H9 (cell line): ENCODE results near the gene CDADC1. TPM values are rescaled to one million over a fixed set of nuclear protein-coding genes. Genes with fewer than 3 reads are reported as not detected.

Experiments used
- DNase-seq: peaks from one replicate; pipeline ENCODE4 v3.0.0-alpha.2; 2017
- H2AFZ ChIP-seq: one replicate; pipeline ENCODE4 v1.6.1; 2013; ENCODE audit warnings: mild to moderate bottlenecking, low read length, control low read depth, moderate library complexity
- H2AK5ac ChIP-seq: 2 replicates; pipeline ENCODE4 v1.6.1; 2013; ENCODE audit warnings: low read length, control low read depth, mixed read lengths; ENCODE audit not compliant: insufficient read length
- H2BK120ac ChIP-seq: one replicate; pipeline ENCODE4 v1.6.1; 2013; ENCODE audit warnings: low read depth, mild to moderate bottlenecking, low read length, control low read depth, inconsistent platforms; ENCODE audit not compliant: poor library complexity, severe bottlenecking
- H2BK12ac ChIP-seq: 2 replicates; pipeline ENCODE4 v1.6.1; 2013; ENCODE audit warnings: low read length, control low read depth, mixed read lengths, low read depth; ENCODE audit not compliant: insufficient read length
- H2BK15ac ChIP-seq: 2 replicates; pipeline ENCODE4 v1.6.1; 2013; ENCODE audit warnings: low read depth, low read length, control low read depth
- H2BK20ac ChIP-seq: one replicate; pipeline ENCODE4 v1.6.1; 2013; ENCODE audit warnings: low read depth, mild to moderate bottlenecking, low read length, control low read depth, inconsistent platforms; ENCODE audit not compliant: poor library complexity, severe bottlenecking
- H2BK5ac ChIP-seq: 2 replicates; pipeline ENCODE4 v1.6.1; 2013; ENCODE audit warnings: low read length, control low read depth, mixed read lengths; ENCODE audit not compliant: insufficient read length
- H3K14ac ChIP-seq: 2 replicates; pipeline ENCODE4 v1.6.1; 2013; ENCODE audit warnings: low read length, control low read depth; ENCODE audit not compliant: insufficient read depth
- H3K18ac ChIP-seq: 2 replicates; pipeline ENCODE4 v1.6.1; 2013; ENCODE audit warnings: low read depth, mild to moderate bottlenecking, mixed read lengths, low read length, control low read depth; ENCODE audit not compliant: insufficient read length
- H3K23ac ChIP-seq: 2 replicates; pipeline ENCODE4 v1.6.1; 2013; ENCODE audit warnings: low read length, control low read depth, mixed read lengths, low read depth; ENCODE audit not compliant: insufficient read length
- H3K23me2 ChIP-seq: 2 replicates; pipeline ENCODE4 v1.6.1; 2013; ENCODE audit warnings: low read depth, mild to moderate bottlenecking, mixed read lengths, low read length, control low read depth; ENCODE audit not compliant: insufficient read length, poor library complexity, severe bottlenecking
- H3K27ac ChIP-seq: 2 replicates; pipeline ENCODE4 v1.5.1; 2013; ENCODE audit warnings: low read length, control low read depth, mixed read lengths, low read depth; ENCODE audit not compliant: insufficient read length
- H3K27me3 ChIP-seq: 2 replicates; pipeline ENCODE4 v1.6.1; 2013; ENCODE audit warnings: low read length, control low read depth, inconsistent platforms; ENCODE audit not compliant: insufficient read depth
- H3K4ac ChIP-seq: 2 replicates; pipeline ENCODE4 v1.6.1; 2013; ENCODE audit warnings: low read depth, mild to moderate bottlenecking, control low read depth, inconsistent platforms, low read length, moderate library complexity
- H3K4me1 ChIP-seq: 2 replicates; pipeline ENCODE4 v1.6.1; 2013; ENCODE audit warnings: low read length, control low read depth, inconsistent platforms; ENCODE audit not compliant: insufficient read depth
- H3K4me2 ChIP-seq: 2 replicates; pipeline ENCODE4 v1.6.1; 2013; ENCODE audit warnings: low read length, control low read depth, mixed read lengths; ENCODE audit not compliant: insufficient read length, insufficient read depth
- H3K56ac ChIP-seq: 2 replicates; pipeline ENCODE4 v1.6.1; 2013; ENCODE audit warnings: low read depth, mild to moderate bottlenecking, mixed read lengths, low read length, control low read depth; ENCODE audit not compliant: insufficient read length
- H3K79me1 ChIP-seq: 2 replicates; pipeline ENCODE4 v1.6.1; 2013; ENCODE audit warnings: low read depth, mild to moderate bottlenecking, moderate library complexity, low read length, control low read depth, inconsistent platforms; ENCODE audit not compliant: insufficient read depth, poor library complexity, severe bottlenecking
- H3K79me2 ChIP-seq: 2 replicates; pipeline ENCODE4 v1.6.1; 2013; ENCODE audit warnings: low read length, control low read depth, inconsistent platforms; ENCODE audit not compliant: insufficient read depth
- H3K9ac ChIP-seq: 2 replicates; pipeline ENCODE4 v1.6.1; 2013; ENCODE audit warnings: low read length, control low read depth, mixed read lengths; ENCODE audit not compliant: insufficient read length; ENCODE audit errors: extremely low read depth
- H3K9me3 ChIP-seq: one replicate; pipeline ENCODE4 v1.6.1; 2013; ENCODE audit warnings: low read depth, low read length, inconsistent platforms; ENCODE audit not compliant: control insufficient read depth
- H3T11ph ChIP-seq: one replicate; pipeline ENCODE4 v1.6.1; 2013; ENCODE audit warnings: mild to moderate bottlenecking, low read length, control low read depth, inconsistent platforms
- H4K20me1 ChIP-seq: one replicate; pipeline ENCODE4 v1.6.1; 2013; ENCODE audit not compliant: control insufficient read depth, insufficient read length, insufficient read depth
- H4K5ac ChIP-seq: 2 replicates; pipeline ENCODE4 v1.6.1; 2013; ENCODE audit warnings: low read depth, mild to moderate bottlenecking, mixed read lengths, low read length, control low read depth; ENCODE audit not compliant: insufficient read length
- H4K8ac ChIP-seq: replicated peaks from 2 replicates; pipeline ENCODE4 v1.6.1; 2013; ENCODE audit warnings: low read length, control low read depth, mixed read lengths, low read depth; ENCODE audit not compliant: insufficient read length
- H4K91ac ChIP-seq: 2 replicates; pipeline ENCODE4 v1.6.1; 2013; ENCODE audit warnings: low read depth, mild to moderate bottlenecking, moderate library complexity, mixed read lengths, low read length, control low read depth; ENCODE audit not compliant: insufficient read length
- H3K27ac Mint-ChIP-seq, 3 experiments: 2 replicates in 2 of 3; 3 replicates in 1 of 3; pipeline ENCODE4 v1.8.0; 2020 to 2021; ENCODE audit warnings: mixed read lengths in 3 of 3, mild to moderate bottlenecking in 1 of 3, moderate library complexity in 1 of 3
- H3K27me3 Mint-ChIP-seq: 2 replicates; pipeline ENCODE4 v1.8.0; 2021; ENCODE audit warnings: low read depth, mild to moderate bottlenecking, moderate library complexity, mixed read lengths
- H3K36me3 Mint-ChIP-seq, 3 experiments: 2 replicates in 2 of 3; 3 replicates in 1 of 3; pipeline ENCODE4 v1.8.0; 2020 to 2021; ENCODE audit warnings: low read depth in 3 of 3, mixed read lengths in 3 of 3; ENCODE audit not compliant: insufficient read depth in 1 of 3
- H3K4me1 Mint-ChIP-seq, 2 experiments: 2 replicates each; pipeline ENCODE4 v1.8.0; 2020; ENCODE audit warnings: mixed read lengths in 2 of 2
- H3K4me3 Mint-ChIP-seq, 2 experiments: 2 replicates in 1 of 2; 3 replicates in 1 of 2; pipeline ENCODE4 v1.8.0; 2020 to 2021; ENCODE audit warnings: mild to moderate bottlenecking in 2 of 2, mixed read lengths in 2 of 2, moderate library complexity in 1 of 2
- H3K9me3 Mint-ChIP-seq, 2 experiments: 2 replicates in 1 of 2; 3 replicates in 1 of 2; pipeline ENCODE4 v1.8.0; 2020; ENCODE audit warnings: mild to moderate bottlenecking in 2 of 2, mixed read lengths in 2 of 2, moderate library complexity in 1 of 2
- CTCF ChIP-seq: fragments of 200-600 bp; sonication (generic); conservative IDR thresholded peaks from 3 replicates; pipeline ENCODE4 v1.8.0; 2021; ENCODE audit warnings: antibody characterized with exemption, mild to moderate bottlenecking
- WGBS: extraction: QIAGEN DNeasy Blood & Tissue Kit; methylation state at CpG from one replicate; pipeline ENCODE4 v1.1.7; 2013; ENCODE audit warnings: missing lambda C conversion rate, low lambda C conversion rate, mixed read lengths; ENCODE audit not compliant: insufficient read length; ENCODE audit errors: extremely low coverage; 5-methylcytosine and 5-hydroxymethylcytosine counted together
- total RNA-seq: library from RNA; stranded (reverse); gene quantifications from 2 replicates; pipeline ENCODE4 v1.2.1, GENCODE V29; 2021

The CDADC1 gene
- total RNA-seq, 1 experiment from 2014 or later = 4.9 TPM

- H3K14ac ChIP-seq = no peak overlapping the region
- H2BK120ac ChIP-seq = no peak overlapping the region
- H2BK20ac ChIP-seq = no peak overlapping the region
- no peak overlapping the region for H3K18ac ChIP-seq
- H4K20me1 ChIP-seq = no peaks in the 10 kb centered on the region
- H3K79me1 ChIP-seq = no peaks in the 10 kb centered on the region
- TF ChIP-seq CTCF = no peak
- no peak overlapping the region for H4K8ac ChIP-seq
- Mint-ChIP-seq H3K4me3 (no peak overlapping the region), H3K27me3 (no peaks in the 10 kb centered on the region), H3K9me3 (no peaks in the 10 kb centered on the region), H3K36me3 (no peaks in the 10 kb centered on the region), H3K4me1 (no peaks in the 10 kb centered on the region), H3K27ac (no peak overlapping the region)
- H3K9me3 ChIP-seq = no peaks in the 10 kb centered on the region
- H2AFZ ChIP-seq = no peak overlapping the region
- H3K4me1 ChIP-seq = no peaks in the 10 kb centered on the region
- no peak overlapping the region for H2BK5ac ChIP-seq
- no peak overlapping the region for H3K4me2 ChIP-seq
- no peak overlapping the region for H4K5ac ChIP-seq
- no peak overlapping the region for H2BK15ac ChIP-seq
- WGBS = no CpG with 5 or more reads among the region's 2 CpGs
- no peak overlapping the region for H3K56ac ChIP-seq
- H4K91ac ChIP-seq = no peak overlapping the region
- no peaks in the 10 kb centered on the region for H3K27me3 ChIP-seq
- no peaks in the 10 kb centered on the region for H3K79me2 ChIP-seq
- H2BK12ac ChIP-seq = no peak overlapping the region
- H3K23me2 ChIP-seq = no peaks in the 10 kb centered on the region
- H3T11ph ChIP-seq = no peak overlapping the region
- H3K4ac ChIP-seq = no peak overlapping the region
- no peak for DNase-seq
- H3K27ac ChIP-seq = no peak overlapping the region
- H3K23ac ChIP-seq = no peak overlapping the region
- no peak overlapping the region for H2AK5ac ChIP-seq
- H3K9ac ChIP-seq = no peak overlapping the region
Observed at GRCh38 chr13:49238621-49239020, 9.1 kb upstream of the CDADC1 start.
